Measurements from ENCODE around the gene ADCY4. TPM values are rescaled to one million over a fixed set of nuclear protein-coding genes. Genes with fewer than 3 reads are reported as not detected.

The ADCY4 gene
- total RNA-seq, 1 donor from 2014 or later: 3.4 TPM

- no peaks in the 10 kb centered on the region for H3K27me3 Mint-ChIP-seq (ENCODE audit: low read depth)
- DNase-seq (ENCODE audit: low spot score in 2 of 2, unreplicated experiment in 2 of 2): no peak
- H3K4me3 Mint-ChIP-seq: no peak overlapping the region
- H3K4me1 Mint-ChIP-seq: peaks cover 6% of the 10 kb centered on the region
- H3K9me3 Mint-ChIP-seq: no peaks in the 10 kb centered on the region
- TF ChIP-seq, protein P1, sequence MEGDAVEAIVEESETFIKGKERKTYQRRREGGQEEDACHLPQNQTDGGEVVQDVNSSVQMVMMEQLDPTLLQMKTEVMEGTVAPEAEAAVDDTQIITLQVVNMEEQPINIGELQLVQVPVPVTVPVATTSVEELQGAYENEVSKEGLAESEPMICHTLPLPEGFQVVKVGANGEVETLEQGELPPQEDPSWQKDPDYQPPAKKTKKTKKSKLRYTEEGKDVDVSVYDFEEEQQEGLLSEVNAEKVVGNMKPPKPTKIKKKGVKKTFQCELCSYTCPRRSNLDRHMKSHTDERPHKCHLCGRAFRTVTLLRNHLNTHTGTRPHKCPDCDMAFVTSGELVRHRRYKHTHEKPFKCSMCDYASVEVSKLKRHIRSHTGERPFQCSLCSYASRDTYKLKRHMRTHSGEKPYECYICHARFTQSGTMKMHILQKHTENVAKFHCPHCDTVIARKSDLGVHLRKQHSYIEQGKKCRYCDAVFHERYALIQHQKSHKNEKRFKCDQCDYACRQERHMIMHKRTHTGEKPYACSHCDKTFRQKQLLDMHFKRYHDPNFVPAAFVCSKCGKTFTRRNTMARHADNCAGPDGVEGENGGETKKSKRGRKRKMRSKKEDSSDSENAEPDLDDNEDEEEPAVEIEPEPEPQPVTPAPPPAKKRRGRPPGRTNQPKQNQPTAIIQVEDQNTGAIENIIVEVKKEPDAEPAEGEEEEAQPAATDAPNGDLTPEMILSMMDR (IDR thresholded peaks at IDR 0.05; ENCODE audit: unreplicated experiment): no peak
- H3K36me3 Mint-ChIP-seq: peaks cover 9% of the 10 kb centered on the region
- H3K27ac Mint-ChIP-seq: no peak overlapping the region
Measured at GRCh38 chr14:24292118-24292807, 42.6 kb downstream of the ADCY4 start.

GRCh38 chr14:24291446-24292117 lies 43.3 kb downstream of the ADCY4 start:
- no peaks in the 10 kb centered on the region for H3K9me3 Mint-ChIP-seq
- TF ChIP-seq, protein P1 (IDR thresholded peaks at IDR 0.05; ENCODE audit: unreplicated experiment): no peak
- peaks cover 9% of the 10 kb centered on the region for H3K36me3 Mint-ChIP-seq
- no peak overlapping the region for H3K4me3 Mint-ChIP-seq
- H3K4me1 Mint-ChIP-seq: no peaks in the 10 kb centered on the region
- H3K27ac Mint-ChIP-seq: no peak overlapping the region
- DNase-seq (ENCODE audit: low spot score in 2 of 2, unreplicated experiment in 2 of 2): no peak
- no peaks in the 10 kb centered on the region for H3K27me3 Mint-ChIP-seq (ENCODE audit: low read depth)

- peaks cover 5% of the 10 kb centered on the region for H3K4me1 Mint-ChIP-seq
- H3K27ac Mint-ChIP-seq: no peak overlapping the region
- TF ChIP-seq, protein P1 (IDR thresholded peaks at IDR 0.05; ENCODE audit: unreplicated experiment): no peak
- H3K9me3 Mint-ChIP-seq: no peaks in the 10 kb centered on the region
- peaks cover 9% of the 10 kb centered on the region for H3K36me3 Mint-ChIP-seq
- no peaks in the 10 kb centered on the region for H3K27me3 Mint-ChIP-seq (ENCODE audit: low read depth)
- no peak for DNase-seq (ENCODE audit: low spot score in 2 of 2, unreplicated experiment in 2 of 2)
- H3K4me3 Mint-ChIP-seq: no peak overlapping the region
Measured at GRCh38 chr14:24290746-24291145, 44.1 kb downstream of the ADCY4 start.

- Mint-ChIP-seq H3K27ac (no peak overlapping the region), H3K4me3 (no peak overlapping the region)
Measured at GRCh38 chr14:24289649-24290280, 45.1 kb downstream of the ADCY4 start.

DNA sequence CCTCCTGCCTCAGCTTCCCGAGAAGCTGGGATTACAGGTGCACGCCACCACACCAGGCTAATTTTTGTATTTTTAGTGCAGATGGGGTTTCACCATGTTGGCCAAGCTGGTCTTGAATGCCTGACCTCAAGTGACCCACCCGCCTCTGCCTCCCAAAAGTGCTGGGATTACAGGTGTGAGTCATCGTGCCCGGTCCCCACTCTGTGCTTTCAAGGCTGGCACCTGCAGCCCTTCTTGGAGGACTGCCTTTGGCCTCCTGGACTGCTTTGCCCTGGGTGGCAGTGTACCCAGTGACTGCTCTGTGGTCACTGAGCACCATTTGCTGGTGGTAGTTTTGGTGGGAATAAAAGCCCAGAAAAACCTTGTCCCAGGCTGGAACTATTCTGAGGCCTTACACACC lies 47.9 kb downstream of the ADCY4 start:
- Mint-ChIP-seq H3K4me3 (no peak overlapping the region), H3K4me1 (peaks cover 26% of the 10 kb centered on the region), H3K27me3 (ENCODE audit: low read depth) (no peaks in the 10 kb centered on the region), H3K9me3 (no peaks in the 10 kb centered on the region), H3K27ac (no peak overlapping the region), H3K36me3 (peaks cover 8% of the 10 kb centered on the region)
- TF ChIP-seq, protein P1 (IDR thresholded peaks at IDR 0.05; ENCODE audit: unreplicated experiment): no peak
- DNase-seq (ENCODE audit: low spot score in 2 of 2, unreplicated experiment in 2 of 2): no peak

More at GRCh38 chr14:24289649-24290280, 45.1 kb downstream of the ADCY4 start:
- no peak for DNase-seq (ENCODE audit: low spot score in 2 of 2, unreplicated experiment in 2 of 2)
- no peaks in the 10 kb centered on the region for H3K9me3 Mint-ChIP-seq
- peaks cover 12% of the 10 kb centered on the region for H3K4me1 Mint-ChIP-seq
- TF ChIP-seq, protein P1 (IDR thresholded peaks at IDR 0.05; ENCODE audit: unreplicated experiment): no peak
- no peaks in the 10 kb centered on the region for H3K27me3 Mint-ChIP-seq (ENCODE audit: low read depth)
- H3K36me3 Mint-ChIP-seq: peaks cover 9% of the 10 kb centered on the region
